GM13977 (cell line): ENCODE results near the gene ZNF674.

Experiments used
- DNase-seq: peaks from one replicate; pipeline ENCODE4 v3.0.0; 2012; ENCODE audit warnings: low spot score
- in situ Hi-C: fragments of 300-500 bp; cut with MboI; formaldehyde crosslinking; loops from one replicate; pipeline ENCODE4 v1.12.0; 2022; ENCODE audit warnings: low sequenced_read_pairs, low pct_unique_long_range_greater_than_20kb, mixed read lengths, inconsistent platforms; ENCODE audit not compliant: unreplicated experiment
- TF ChIP-seq, protein P1 (sequence below): IDR thresholded peaks from 2 replicates; pipeline ENCODE4 v1.5.1; 2012; ENCODE audit warnings: mild to moderate bottlenecking, control low read depth; ENCODE audit not compliant: insufficient read depth; ENCODE audit errors: extremely low read depth, missing control alignments

The ZNF674 gene

DNA sequence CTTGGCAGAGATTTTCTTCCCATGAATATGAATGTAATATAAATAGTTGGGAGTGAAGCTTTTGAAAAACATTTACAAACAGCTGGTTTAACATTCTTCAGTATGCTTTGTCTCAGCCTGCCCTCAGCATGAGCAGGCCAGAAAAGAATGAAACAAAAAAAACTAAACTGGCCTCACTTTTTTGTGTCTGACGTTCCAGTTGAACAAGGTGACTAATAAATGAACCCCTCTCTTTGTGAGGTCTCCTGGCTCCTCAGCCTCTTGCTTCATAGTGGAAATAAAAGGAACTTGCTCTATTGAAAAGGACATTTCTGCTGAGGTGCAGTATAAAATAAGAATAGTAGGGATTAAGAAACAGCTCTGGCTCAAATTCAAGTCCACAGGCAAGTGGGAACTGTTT lies 37.7 kb upstream of the ZNF674 start:
- in situ Hi-C loops, result no loop called here
- TF ChIP-seq, protein P1, sequence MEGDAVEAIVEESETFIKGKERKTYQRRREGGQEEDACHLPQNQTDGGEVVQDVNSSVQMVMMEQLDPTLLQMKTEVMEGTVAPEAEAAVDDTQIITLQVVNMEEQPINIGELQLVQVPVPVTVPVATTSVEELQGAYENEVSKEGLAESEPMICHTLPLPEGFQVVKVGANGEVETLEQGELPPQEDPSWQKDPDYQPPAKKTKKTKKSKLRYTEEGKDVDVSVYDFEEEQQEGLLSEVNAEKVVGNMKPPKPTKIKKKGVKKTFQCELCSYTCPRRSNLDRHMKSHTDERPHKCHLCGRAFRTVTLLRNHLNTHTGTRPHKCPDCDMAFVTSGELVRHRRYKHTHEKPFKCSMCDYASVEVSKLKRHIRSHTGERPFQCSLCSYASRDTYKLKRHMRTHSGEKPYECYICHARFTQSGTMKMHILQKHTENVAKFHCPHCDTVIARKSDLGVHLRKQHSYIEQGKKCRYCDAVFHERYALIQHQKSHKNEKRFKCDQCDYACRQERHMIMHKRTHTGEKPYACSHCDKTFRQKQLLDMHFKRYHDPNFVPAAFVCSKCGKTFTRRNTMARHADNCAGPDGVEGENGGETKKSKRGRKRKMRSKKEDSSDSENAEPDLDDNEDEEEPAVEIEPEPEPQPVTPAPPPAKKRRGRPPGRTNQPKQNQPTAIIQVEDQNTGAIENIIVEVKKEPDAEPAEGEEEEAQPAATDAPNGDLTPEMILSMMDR, result no peak
- no peak for DNase-seq

DNA sequence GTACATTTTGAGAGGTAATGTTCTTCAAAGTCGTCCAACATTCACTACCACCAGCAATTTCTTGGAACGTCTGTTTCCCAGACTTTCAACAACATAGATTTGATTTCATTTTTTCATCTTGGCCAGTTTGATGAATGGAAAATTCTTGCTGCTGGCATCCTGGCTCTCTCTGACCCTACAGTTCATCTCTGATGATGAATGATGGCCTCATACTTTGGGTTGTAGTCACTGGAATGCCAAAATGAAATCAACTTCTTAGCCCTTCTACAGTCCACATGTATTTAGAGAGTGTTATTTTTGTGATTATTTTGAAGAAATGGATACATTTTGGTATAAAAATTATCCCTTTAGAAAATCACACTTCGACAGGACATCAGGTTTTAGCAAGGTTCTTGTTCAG lies 37.1 kb upstream of the ZNF674 start:
- in situ Hi-C loops, result no loop called here
- TF ChIP-seq, protein P1, result no peak
- no peak for DNase-seq

DNA sequence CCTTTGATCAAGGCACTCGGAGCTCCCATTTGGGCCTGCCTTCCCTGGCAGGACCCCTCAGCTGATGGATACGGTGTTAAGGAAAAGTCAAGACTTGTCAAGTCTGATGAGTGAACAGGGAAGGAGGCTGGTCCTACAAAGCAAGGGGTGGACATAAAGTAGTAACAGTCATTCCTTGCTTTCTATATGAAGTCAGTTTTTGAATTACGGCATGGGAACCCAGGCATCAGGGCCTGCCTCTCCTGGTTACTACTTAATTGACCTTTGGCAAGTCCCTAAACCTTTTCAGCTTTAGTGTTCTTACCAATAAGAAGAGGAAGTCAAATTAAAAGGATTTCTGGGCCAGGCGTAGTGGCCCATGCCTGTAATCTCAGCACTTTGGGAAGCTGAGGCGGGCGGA lies 35.4 kb upstream of the ZNF674 start:
- TF ChIP-seq, protein P1, result no peak
- DNase-seq, result peak; percentile 28
- in situ Hi-C loops, result no loop called here

DNA sequence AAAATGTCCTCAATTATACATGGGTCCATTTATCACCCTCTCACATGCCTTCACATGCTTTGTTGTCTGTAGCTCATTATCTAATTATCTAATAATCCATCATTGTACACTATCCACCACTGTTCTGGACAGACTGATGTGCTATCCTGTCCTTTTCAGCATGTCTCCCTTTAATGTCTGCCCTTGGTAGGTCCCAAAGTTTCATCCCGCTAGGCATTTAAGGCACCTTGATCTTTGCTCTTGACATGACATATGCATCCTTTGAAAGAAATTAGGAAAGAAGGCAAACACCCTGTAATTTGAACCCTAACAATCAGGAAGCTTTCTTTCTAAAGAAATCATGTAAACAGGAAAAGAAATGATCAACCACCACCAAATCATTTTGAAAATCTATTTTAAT lies 34.0 kb upstream of the ZNF674 start:
- in situ Hi-C loops, result no loop called here
- TF ChIP-seq, protein P1, result no peak
- no peak for DNase-seq

DNA sequence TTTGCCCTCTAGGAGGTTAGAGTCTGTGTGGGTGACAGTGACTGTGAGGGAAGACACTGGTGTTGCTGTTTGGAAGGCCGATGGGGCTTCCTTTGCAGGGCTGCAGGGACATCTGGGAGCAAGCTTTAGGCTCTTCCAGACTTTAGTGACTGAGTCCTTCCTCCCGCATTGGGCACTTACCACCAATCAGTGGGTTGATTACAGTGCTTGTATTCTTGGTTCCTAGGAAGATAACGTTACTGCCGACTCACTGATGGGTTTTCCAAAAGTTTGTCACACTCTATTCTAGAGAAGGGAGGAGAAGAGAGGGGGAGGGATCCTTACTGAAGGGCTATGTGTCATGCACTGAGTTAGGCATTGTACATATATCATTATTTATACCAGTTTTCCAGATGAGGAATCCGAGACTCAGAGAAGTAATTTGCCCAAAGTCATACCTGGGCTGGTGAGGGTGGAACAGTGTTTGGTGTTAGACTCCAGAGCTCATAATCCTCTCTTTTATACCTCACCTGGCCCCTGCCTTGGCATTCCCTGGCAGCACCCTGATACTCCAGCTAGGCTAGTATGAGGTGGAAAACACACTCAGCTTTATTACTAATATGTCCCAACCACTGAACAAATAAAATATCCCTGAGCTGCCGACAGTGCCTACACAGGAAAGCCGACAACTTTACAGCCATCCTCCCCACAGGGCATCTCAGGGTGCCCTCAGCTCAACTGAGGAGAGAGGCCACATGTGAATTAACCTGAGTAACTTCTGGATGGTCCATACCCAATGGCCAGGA lies 32.2 kb upstream of the ZNF674 start:
- in situ Hi-C loops, result no loop called here
- no peak for DNase-seq
- TF ChIP-seq, protein P1, result no peak

DNA sequence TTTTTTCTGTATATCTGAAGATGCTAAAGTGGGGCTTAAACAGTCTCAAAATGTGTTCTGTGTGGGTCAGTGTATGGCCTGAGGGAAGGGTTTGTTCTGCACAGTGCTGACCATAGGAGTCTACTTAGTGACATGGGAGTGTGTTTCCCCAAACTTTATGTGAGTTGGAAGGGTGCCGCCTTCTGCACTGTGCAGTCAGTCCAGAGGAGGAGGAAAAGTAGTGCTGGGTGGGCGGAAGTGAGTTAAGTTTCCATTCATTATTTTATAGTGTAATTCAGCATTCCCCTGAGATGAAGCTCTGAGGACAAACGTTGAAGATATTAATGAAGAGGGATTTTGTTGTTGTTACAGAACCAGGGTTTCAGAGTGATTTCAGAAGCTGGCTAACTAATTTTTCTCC lies 31.2 kb upstream of the ZNF674 start:
- in situ Hi-C loops, result no loop called here
- TF ChIP-seq, protein P1, result no peak
- DNase-seq, result no peak

DNA sequence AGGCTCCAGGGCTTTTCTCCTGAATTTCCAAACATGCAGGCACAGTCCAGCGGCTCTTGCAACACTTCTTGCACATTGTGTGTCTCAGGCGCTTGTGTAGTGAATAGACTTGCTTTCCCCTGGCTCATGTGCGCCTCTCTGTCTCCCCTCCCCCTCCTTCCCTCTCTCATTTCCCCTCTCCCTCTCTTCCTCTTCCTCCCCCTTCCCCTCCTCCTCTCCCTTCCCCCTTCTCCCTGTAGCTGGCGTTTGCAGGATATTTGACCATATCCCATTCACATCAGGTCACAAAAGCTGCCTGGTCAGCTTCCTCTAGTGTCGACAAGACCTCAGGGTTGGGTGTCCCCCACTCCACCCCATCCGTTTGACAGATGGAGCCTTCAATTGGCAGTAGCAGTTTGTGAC lies 30.8 kb upstream of the ZNF674 start:
- in situ Hi-C loops, result no loop called here
- TF ChIP-seq, protein P1, result no peak
- DNase-seq, result no peak
